Inflammatory macrophage treated with lipopolysaccharide for 1 hour (primary cell): ENCODE results near the gene UBAP2.
A peak's percentile ranks its signal among the peaks of the same experiment; 100 is the strongest.
"Not testable (repeated sequence)": the region's sequence is repeated elsewhere in the genome, so short reads cannot be mapped to it uniquely, and the experiment has no call there.

ENCODE experiments used
- DNase-seq, 2 donors: peaks; one replicate each; pipeline ENCODE4 v3.0.0-alpha.2; 2020 to 2022

Gene UBAP2

GRCh38 chr9:34047864-34048726 lies 592 bp downstream of the UBAP2 start:
- peak; percentile 59 to 64 for DNase-seq

GRCh38 chr9:34046784-34047379 lies 1.8 kb downstream of the UBAP2 start:
- DNase-seq = peak; percentile 48 to 78

GRCh38 chr9:34045903-34046302 lies 2.8 kb downstream of the UBAP2 start:
- DNase-seq = no peak

- DNase-seq = not testable (repeated sequence)
Observed at GRCh38 chr9:34042074-34042473, 6.6 kb downstream of the UBAP2 start.

GRCh38 chr9:34038851-34039250 lies 9.8 kb downstream of the UBAP2 start:
- DNase-seq = not testable (repeated sequence)

GRCh38 chr9:34037626-34038025 lies 11.1 kb downstream of the UBAP2 start:
- DNase-seq = no peak

GRCh38 chr9:34036625-34037024 lies 12.1 kb downstream of the UBAP2 start:
- DNase-seq = no peak

GRCh38 chr9:34035656-34036055 lies 13.0 kb downstream of the UBAP2 start:
- DNase-seq = no peak

- no peak for DNase-seq
Observed at GRCh38 chr9:34034698-34035065, 14.0 kb downstream of the UBAP2 start.

GRCh38 chr9:34032631-34033030 lies 16.1 kb downstream of the UBAP2 start:
- no peak for DNase-seq

GRCh38 chr9:34027845-34028574 lies 20.7 kb downstream of the UBAP2 start:
- DNase-seq = no peak

GRCh38 chr9:34025811-34026210 lies 22.9 kb downstream of the UBAP2 start:
- DNase-seq = no peak

GRCh38 chr9:34025062-34025461 lies 23.6 kb downstream of the UBAP2 start:
- DNase-seq = no peak

- not testable (repeated sequence) for DNase-seq
Observed at GRCh38 chr9:34024476-34024875, 24.2 kb downstream of the UBAP2 start.

GRCh38 chr9:34016149-34016548 lies 32.5 kb downstream of the UBAP2 start:
- DNase-seq = no peak

GRCh38 chr9:34010979-34011378 lies 37.7 kb downstream of the UBAP2 start:
- DNase-seq = peak in 1 of 2 donors; percentile 29

- DNase-seq = no peak
Observed at GRCh38 chr9:34001951-34002350, 46.7 kb downstream of the UBAP2 start.

- no peak for DNase-seq
Observed at GRCh38 chr9:34001298-34001697, 47.4 kb downstream of the UBAP2 start.

- DNase-seq = no peak
Observed at GRCh38 chr9:33995449-33995848, 53.2 kb downstream of the UBAP2 start.

- DNase-seq = no peak
Observed at GRCh38 chr9:33993104-33993503, 55.6 kb downstream of the UBAP2 start.

GRCh38 chr9:33992632-33993031 lies 56.1 kb downstream of the UBAP2 start:
- DNase-seq = no peak

GRCh38 chr9:33988219-33988890 lies 60.3 kb downstream of the UBAP2 start:
- no peak for DNase-seq

- DNase-seq = no peak
Observed at GRCh38 chr9:33976414-33976813, 72.3 kb downstream of the UBAP2 start.
